Bronchial epithelial cell (primary cell): ENCODE results near the gene SHC2. TPM values are rescaled to one million over a fixed set of nuclear protein-coding genes. Genes with fewer than 3 reads are reported as not detected.
"Not testable (repeated sequence)": the region's sequence is repeated elsewhere in the genome, so short reads cannot be mapped to it uniquely, and the experiment has no call there.

Source experiments
- DNase-seq: peaks from one replicate; pipeline ENCODE4 v3.0.0-alpha.2; 2010; ENCODE audit warnings: low read depth
- FAIRE-seq: peaks from 2 replicates; lab custom pipeline; 2011; peaks lifted over from hg19 to GRCh38; lab: Jason Lieb, UNC
- H3K27me3 ChIP-seq: 2 replicates; pipeline ENCODE4 v1.5.1; 2011; ENCODE audit warnings: low read length; ENCODE audit not compliant: control insufficient read depth, insufficient read depth
- H3K36me3 ChIP-seq: 2 replicates; pipeline ENCODE4 v1.5.1; 2011; ENCODE audit warnings: low read length; ENCODE audit not compliant: control insufficient read depth, insufficient read depth
- H3K4me3 ChIP-seq: 2 replicates; pipeline ENCODE4 v1.5.1; 2011; ENCODE audit warnings: mild to moderate bottlenecking, low read depth, low read length, control low read depth
- CTCF ChIP-seq: IDR thresholded peaks from 2 replicates; pipeline ENCODE4 v1.5.1; 2011; ENCODE audit warnings: mild to moderate bottlenecking, moderate library complexity, low read length, control low read depth, inconsistent platforms; ENCODE audit not compliant: insufficient read depth, severe bottlenecking
- total RNA-seq: library from RNA; depleted of rRNA; stranded (reverse); fragments of >200 nt; gene quantifications from 2 replicates; pipeline ENCODE4 v1.2.1, GENCODE V29; 2014

SHC2 gene
- total RNA-seq, 1 donor from 2014 or later = under 0.01 TPM

- FAIRE-seq = no peak
- no peak for TF ChIP-seq CTCF
- no peak for DNase-seq
- peaks cover 7% of the 10 kb centered on the region for H3K27me3 ChIP-seq
- no peak overlapping the region for H3K4me3 ChIP-seq
- H3K36me3 ChIP-seq = no peaks in the 10 kb centered on the region
These were observed 48.2 kb downstream of the SHC2 start for GRCh38 chr19:412356-413355.

- FAIRE-seq (no peak), DNase-seq (no peak)
- TF ChIP-seq CTCF = no peak
- Histone ChIP-seq H3K27me3 (peaks cover 7% of the 10 kb centered on the region), H3K36me3 (no peaks in the 10 kb centered on the region), H3K4me3 (no peak overlapping the region)
These were observed 49.0 kb downstream of the SHC2 start for GRCh38 chr19:411723-412355.

DNA sequence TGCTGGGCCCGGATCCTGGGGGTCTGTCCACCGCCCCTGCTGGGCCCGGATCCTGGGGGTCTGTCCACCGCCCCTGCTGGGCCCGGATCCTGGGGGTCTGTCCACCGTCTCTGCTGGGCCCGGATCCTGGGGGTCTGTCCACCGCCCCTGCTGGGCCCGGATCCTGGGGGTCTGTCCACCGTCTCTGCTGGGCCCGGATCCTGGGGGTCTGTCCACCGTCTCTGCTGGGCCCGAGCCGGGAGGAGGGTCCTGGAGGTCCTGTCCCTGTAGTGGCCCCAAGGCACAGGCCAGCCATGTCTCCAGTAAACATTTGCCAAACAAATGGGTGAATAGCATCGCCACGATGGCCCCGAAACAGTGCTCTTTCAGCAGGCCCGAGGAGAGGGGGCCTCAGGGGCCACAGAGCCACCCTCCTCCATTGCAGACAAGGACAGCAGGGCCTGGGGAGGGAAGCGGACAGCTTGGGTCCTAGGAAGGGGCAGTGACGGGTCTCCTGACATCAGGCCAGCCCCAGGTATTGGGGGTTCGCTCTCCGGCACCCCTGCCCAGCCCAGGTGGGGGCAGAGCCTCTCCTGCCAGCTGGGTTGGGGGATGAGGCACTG, 49.6 kb downstream of the SHC2 start:
- H3K36me3 ChIP-seq, DNase-seq, FAIRE-seq, H3K4me3 ChIP-seq, H3K27me3 ChIP-seq: not testable (repeated sequence)

DNA sequence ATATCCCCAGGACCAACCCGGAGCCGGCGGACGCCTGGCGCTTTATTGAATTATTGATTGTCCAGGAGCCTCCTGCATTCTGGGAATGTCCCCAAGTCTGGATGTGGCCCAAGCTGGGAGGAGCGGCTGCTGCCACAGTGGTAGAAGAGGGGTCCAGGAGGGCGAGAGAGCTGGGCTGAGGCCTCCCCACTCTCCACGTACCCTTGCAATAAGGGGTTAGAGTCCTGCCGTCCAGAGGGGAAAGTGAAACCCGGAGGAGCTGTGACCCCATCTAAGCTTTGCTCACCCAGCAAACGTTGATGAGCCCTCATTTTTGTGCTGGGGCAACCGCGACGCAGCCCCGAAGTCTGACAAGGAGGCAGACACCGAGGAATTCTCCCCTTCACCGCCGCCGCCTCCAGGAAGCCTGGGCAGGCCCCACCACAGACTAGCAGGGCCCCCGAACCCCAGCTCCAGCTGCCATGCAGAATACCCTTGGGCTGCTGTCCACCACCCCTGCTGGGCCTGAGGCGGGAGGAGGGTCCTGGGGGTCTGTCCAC, 50.5 kb downstream of the SHC2 start:
- H3K27me3 ChIP-seq = peaks cover 7% of the 10 kb centered on the region
- no peak for TF ChIP-seq CTCF
- no peak overlapping the region for H3K4me3 ChIP-seq
- FAIRE-seq (no peak), DNase-seq (no peak)
- H3K36me3 ChIP-seq = no peaks in the 10 kb centered on the region

DNA sequence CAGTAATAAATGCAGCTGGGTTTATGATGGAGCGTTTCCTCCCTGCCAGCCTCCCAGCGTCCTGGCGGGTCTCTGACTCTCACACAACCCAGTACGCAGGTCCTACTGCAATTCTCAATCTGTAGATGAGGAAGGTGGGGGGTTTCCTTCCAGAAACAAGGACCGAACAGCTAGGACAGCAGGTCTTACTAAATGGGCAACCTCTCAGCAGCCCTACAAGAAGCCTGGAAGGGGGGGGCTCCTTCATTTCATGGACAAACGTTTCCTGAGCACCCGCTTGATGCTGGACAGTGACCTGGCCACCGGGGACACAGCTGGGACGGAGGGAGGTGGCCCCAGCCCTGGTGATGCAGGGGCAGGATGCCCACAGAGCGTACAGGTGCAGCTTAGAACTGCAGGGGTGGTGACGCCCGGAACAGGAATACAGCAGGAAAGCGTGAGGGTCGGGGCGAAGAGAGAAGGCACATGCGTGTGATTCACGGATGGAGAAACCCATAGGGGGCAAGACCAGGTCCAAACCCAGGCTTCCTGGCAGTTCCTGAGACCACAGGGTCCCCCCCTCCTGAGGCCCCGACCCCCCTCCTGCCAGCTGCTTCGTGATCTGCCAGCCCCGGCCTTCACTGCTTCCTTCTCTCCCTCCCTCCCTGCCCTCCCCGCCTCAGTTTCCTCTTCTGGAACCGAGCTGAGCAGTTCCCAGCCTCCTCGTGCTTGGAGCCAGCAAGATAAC, 51.2 kb downstream of the SHC2 start:
- no peak for FAIRE-seq
- no peak for DNase-seq
- H3K36me3 ChIP-seq = no peaks in the 10 kb centered on the region
- H3K4me3 ChIP-seq = no peak overlapping the region
- TF ChIP-seq CTCF = no peak
- peaks cover 7% of the 10 kb centered on the region for H3K27me3 ChIP-seq
